ENCODE data around the gene CTSS.

CTSS gene

GRCh38 chr1:150696590-150696989 is 69.0 kb downstream of the CTSS start:
- DNase-seq = peak; percentile 7

- DNase-seq = no peak
Observed at GRCh38 chr1:150696162-150696561, 69.4 kb downstream of the CTSS start.

- DNase-seq = no peak
Observed at GRCh38 chr1:150695561-150695960, 70.0 kb downstream of the CTSS start.

- no peak for DNase-seq
Observed at GRCh38 chr1:150692720-150693119, 72.9 kb downstream of the CTSS start.

- DNase-seq = no peak
Observed at GRCh38 chr1:150688763-150689162, 76.8 kb downstream of the CTSS start.

GRCh38 chr1:150686275-150686674 is 79.3 kb downstream of the CTSS start:
- DNase-seq = no peak

GRCh38 chr1:150683914-150684313 is 81.7 kb downstream of the CTSS start:
- DNase-seq = peak; percentile 32

Data from CD4-positive, alpha-beta T cell treated with Interleukin-17A for 1 hour (primary cell).